Stimulated activated CD4-positive, alpha-beta T cell treated with anti-CD3 and anti-CD28 coated beads, Interleukin-1b, Interleukin-23, amount 100 ng/mL, for 24 hours (primary cell): ENCODE measurements around the gene IST1.
A peak's percentile ranks its signal among the peaks of the same experiment; 100 is the strongest.

Source experiments
- DNase-seq, 4 experiments: peaks; one replicate each; pipeline ENCODE4 v3.0.0-alpha.2; 2020; ENCODE audit warnings: low read depth in 4 of 4, low spot score in 1 of 4

The IST1 gene

DNA sequence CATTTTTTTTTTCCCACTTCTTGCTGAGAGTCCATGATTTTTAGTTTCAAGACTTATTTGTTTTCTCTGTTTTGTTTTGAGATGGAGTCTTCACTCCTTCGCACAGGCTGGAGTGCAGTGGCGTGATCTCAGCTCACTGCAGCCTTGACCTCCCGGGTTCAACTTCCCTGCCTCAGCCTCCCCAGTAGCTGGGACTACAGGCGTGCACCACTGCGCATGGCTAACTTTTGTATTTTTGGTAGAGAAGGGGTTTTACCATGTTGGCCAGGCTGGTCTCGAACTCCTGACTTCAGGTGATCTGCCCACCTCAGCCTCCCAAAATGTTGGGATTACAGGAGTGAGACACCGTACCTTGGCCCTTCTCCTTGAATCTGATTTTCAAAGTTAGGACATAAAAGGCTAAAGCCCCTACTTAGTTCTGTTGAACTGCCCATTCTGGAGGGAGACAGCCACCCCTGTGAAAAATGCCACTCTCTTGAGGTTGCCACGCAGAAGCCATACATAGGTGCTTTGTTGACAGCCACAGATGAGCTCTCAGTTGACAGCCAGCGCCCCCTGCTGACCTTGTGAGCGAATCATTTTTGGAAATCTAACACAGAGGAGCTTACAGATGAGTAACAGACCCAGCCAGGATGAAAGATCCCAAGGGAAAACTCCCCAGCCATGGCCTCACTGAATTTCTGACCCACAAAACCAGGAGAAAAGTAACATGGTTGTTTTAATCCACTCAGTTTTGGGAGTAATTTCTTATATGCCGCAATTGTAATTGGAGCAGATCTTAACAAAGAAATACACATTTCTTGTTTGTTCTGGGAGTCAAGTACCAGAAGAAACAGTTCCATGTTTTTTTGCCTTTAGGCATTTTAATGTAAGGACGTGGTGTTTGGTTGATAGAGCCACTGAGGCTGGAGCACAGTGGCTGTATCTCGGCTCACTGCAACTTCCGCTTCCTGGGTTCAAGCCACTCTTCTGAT is 66.0 kb downstream of the IST1 start:
- DNase-seq, result peak; percentile 62 to 73 (median 66)

DNA sequence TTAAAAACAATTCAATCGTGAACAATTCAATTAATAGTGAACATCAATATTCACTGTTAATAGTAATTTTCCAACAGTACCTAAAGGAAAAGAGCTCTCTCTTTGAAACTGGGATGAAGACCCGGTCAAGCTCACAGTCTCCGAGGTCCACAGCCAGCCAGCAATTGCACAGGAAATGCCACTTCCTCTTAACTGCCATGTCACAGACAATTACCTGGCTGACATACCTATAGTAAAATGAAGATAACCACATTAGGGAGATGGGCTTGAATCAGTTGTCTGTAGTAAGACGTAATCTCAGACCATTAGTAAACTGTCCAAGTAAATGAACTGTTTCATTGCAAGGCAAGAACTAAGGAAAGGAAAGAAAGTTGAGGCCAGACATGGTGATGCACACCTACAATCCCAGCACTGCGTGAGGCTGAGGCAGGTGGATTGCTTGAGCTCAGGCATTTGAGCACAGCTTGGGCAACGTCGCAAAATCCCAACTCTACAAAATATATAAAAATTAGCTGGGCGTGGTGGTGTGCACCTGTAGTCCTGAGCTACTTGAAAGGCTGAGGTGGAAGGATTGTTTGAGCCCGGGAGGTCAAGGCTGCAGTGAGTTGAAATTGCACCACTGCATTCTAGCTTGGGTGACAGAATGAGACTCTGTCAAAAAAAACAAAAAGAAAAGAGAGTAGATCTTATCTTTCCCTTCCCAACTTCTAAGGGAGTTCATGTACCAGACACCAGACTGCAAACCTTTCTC is 68.0 kb downstream of the IST1 start:
- DNase-seq, result no peak

DNA sequence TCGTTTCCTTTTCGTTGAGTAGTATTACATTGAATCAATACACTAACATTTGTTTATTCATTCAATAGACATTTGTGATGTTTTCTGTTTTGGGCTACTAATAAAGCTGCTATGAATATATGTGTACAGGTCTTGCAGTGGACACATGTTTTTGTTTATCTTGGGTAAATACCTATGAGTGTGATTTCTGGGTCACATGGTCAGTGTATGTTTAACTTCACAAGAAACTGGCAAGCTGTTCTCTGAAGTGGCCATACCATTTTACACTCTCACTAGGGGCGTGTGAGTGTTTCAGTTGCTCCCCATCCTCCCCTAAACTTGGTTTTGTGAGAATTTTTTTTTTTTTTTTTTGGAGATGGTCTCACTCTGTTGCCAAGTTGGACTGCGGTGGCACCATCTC is 69.9 kb downstream of the IST1 start:
- no peak for DNase-seq

DNA sequence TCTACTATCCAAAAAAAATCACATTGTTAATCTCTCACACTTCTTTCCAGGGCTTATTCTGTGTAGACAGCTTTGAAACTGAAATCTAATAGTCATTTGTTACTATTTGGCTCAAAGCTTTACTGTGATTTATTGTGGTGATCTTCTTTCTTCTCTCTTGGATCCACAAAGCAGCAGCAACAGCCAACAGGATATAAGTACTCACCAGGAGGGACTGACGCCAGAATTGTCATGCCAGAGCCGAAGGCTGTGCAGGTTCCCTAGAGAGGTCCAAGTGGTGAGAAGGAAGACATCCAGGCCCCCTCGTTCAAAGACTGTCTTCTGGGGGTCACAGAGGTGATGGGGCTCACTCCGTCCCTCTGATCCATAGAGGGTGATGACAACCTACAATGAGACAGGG is 71.6 kb downstream of the IST1 start:
- DNase-seq, result no peak

DNA sequence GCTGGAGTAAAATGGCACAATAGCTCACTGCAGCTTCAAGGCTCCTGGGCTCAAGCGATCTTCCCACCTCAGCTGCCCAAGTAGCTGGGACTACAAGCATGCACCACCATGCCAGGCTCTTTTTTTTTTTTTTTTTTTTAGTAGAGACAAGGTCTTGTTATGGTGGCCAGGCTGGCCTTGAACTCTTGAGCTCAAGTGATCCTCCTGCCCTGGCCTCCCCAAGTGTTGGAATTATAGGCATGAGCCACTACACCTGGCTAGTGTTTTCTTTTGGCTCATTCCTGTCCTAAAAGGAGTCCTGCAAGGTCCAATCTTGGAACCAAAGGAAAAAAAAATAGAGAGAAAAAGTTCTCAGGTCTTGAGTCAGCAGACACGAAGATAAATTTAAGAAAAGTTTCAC is 74.0 kb downstream of the IST1 start:
- DNase-seq, result no peak

DNA sequence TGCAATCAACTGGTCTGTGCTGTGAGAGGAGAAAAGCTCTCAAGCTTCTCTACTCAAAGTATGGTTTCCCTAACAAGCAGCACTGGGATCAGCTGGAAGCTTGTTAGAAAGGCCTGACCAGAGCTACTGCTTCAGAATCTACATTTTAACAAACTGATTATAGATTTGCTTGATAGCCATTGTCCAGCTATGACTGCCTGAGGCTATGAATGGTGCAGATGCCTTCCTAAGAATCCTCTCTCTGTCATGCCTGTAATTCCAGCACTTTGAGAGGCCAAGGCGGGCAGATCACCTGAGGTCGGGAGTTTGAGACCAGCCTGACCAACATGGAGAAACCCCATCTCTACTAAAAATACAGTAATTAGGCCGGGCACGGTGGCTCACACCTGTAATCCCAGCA is 76.2 kb downstream of the IST1 start:
- no peak for DNase-seq

DNA sequence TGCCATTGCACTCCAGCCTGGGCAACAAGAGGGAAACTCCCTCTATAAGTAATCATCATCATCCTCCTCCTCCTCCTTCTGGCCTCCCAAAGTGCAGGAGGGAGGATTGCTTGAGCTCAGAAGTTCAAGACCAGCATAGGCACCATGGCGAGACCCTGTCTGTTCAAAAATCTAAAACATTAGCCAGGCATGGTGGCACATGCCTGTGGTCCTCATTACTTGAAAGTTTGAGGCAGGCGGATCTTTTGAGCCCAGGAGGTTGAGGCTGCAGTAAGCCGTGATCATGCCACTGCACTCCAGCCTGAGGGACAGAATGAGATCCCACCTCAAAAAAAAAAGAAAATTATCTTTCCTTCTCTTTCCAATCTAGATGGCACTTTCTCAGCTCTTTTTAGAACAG is 77.0 kb downstream of the IST1 start:
- DNase-seq, result no peak

DNA sequence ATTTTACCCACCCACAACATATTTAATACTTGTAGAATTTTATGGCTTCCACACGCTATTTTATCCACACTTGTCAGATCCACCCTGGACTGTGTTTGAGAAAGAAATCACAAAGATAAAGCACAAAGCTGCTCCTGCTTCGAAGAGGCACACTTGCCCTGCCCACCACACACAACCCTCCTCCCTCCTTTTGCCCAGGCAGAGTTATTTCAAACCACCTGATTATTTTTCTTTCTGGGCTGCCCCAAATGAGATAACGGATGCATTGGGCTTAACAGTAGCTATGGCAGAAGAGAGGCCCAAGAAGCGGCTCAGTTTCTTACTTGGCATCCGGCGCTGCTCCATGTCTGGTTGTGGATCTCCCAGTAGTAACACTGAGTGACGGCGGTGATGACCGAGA is 77.7 kb downstream of the IST1 start:
- DNase-seq, result no peak

DNA sequence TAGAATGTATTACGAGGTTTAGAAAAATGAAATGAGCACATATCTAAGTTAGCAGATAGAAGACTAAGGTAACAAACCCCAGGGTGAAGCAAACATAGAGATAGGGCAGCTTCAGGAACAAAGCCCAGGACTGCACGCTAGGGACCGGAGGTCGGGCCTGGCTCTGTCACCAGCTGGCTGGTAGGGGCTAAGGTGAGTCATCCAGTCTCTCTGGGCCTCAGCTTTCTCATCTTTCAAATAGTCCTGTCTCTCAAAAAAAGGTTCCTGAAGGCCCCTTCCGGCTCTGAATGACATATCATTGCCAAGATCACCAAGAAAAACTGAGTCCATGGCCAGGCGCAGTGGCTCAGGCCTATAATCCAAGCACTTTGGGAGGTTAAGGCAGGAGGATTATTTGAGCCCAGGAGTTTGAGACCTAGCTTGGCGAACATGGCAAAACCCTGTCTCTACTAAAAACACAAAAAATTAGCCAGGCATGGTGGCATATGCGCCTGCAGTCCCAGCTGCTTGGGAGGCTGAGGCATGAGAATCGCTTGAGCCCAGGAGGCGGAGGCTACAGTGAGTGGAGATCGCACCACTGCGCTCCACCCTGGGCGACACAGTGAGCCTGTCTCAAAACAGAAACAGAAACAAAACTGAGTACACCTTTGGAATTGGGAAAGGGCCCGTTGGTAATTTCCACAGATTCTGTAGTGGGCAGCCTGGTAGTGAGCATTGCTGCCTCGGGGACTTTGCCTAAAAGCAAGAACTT is 78.9 kb downstream of the IST1 start:
- DNase-seq, result no peak
